H1 (cell line): Measurements from ENCODE around the gene RNU7-1. TPM values are rescaled to one million over a fixed set of nuclear protein-coding genes. Genes with fewer than 3 reads are reported as not detected.

ENCODE experiments used
- CTCF ChIA-PET: fragments of 300-600 bp; sonication (Branson Sonifier 250); formaldehyde crosslinking; loops from one replicate; lab custom pipeline; 2021; ENCODE audit not compliant: partially characterized antibody; lab: Charles Lee
- POLR2A ChIA-PET: fragments of 300-600 bp; sonication (Branson Sonifier 250); formaldehyde crosslinking; loops from one replicate; lab custom pipeline; 2021; ENCODE audit warnings: inconsistent platforms; ENCODE audit not compliant: partially characterized antibody; lab: Charles Lee
- DNase-seq, 2 experiments: peaks; one replicate each; pipeline versions ENCODE4 v3.0.0 to v3.0.0-alpha.2; 2010 to 2022; ENCODE audit warnings: low spot score in 2 of 2, low read depth in 1 of 2, mixed read lengths in 1 of 2
- FAIRE-seq: peaks from 2 replicates; lab custom pipeline; 2011; peaks lifted over from hg19 to GRCh38; lab: Jason Lieb, UNC
- H2AFZ ChIP-seq: 2 replicates; pipeline ENCODE4 v1.8.1; 2012; ENCODE audit warnings: low read length, inconsistent platforms
- H2AK5ac ChIP-seq: 2 replicates; pipeline ENCODE4 v1.6.1; 2013; ENCODE audit warnings: low read depth, low read length
- H2BK120ac ChIP-seq: replicated peaks from 2 replicates; pipeline ENCODE3; 2013; ENCODE audit warnings: low read depth, low read length, inconsistent platforms
- H2BK12ac ChIP-seq: 2 replicates; pipeline ENCODE4 v1.6.1; 2013; ENCODE audit warnings: low read depth, low read length
- H2BK15ac ChIP-seq: 2 replicates; pipeline ENCODE4 v1.6.1; 2013; ENCODE audit warnings: low read length
- H2BK20ac ChIP-seq: 2 replicates; pipeline ENCODE4 v1.6.1; 2013; ENCODE audit warnings: low read length
- H2BK5ac ChIP-seq: 2 replicates; pipeline ENCODE4 v1.6.1; 2013; ENCODE audit warnings: low read depth, low read length
- H3K14ac ChIP-seq: 2 replicates; pipeline ENCODE4 v1.6.1; 2013; ENCODE audit warnings: inconsistent platforms; ENCODE audit not compliant: insufficient read length
- H3K18ac ChIP-seq: 2 replicates; pipeline ENCODE4 v1.6.1; 2013; ENCODE audit warnings: low read length; ENCODE audit errors: extremely low read depth
- H3K23ac ChIP-seq: 2 replicates; pipeline ENCODE4 v1.6.1; 2013; ENCODE audit warnings: inconsistent platforms; ENCODE audit not compliant: insufficient read length
- H3K23me2 ChIP-seq: 2 replicates; pipeline ENCODE4 v1.6.1; 2013; ENCODE audit warnings: low read depth, low read length
- H3K27ac ChIP-seq: 2 replicates; pipeline ENCODE4 v1.6.1; 2011; ENCODE audit warnings: low read depth, low read length, inconsistent platforms
- H3K27me3 ChIP-seq, 4 experiments: replicated peaks in 1 of 4; 1 replicate in 1 of 4; 2 replicates in 3 of 4; pipeline versions ENCODE4 v1.6.1 to v1.8.1; 2011 to 2013; ENCODE audit warnings: low read length in 3 of 4, mild to moderate bottlenecking in 3 of 4, inconsistent platforms in 2 of 4, mixed read lengths in 2 of 4, moderate library complexity in 1 of 4; ENCODE audit not compliant: control insufficient read depth in 3 of 4, insufficient read depth in 3 of 4; ENCODE audit errors: extremely low read depth in 1 of 4
- H3K36me3 ChIP-seq, 4 experiments: 2 replicates each; pipeline versions ENCODE4 v1.6.1 to v1.8.1; 2011 to 2013; ENCODE audit warnings: mild to moderate bottlenecking in 4 of 4, low read length in 3 of 4, moderate library complexity in 2 of 4, control low read depth in 1 of 4, inconsistent platforms in 1 of 4; ENCODE audit not compliant: insufficient read depth in 4 of 4, control insufficient read depth in 2 of 4
- H3K4ac ChIP-seq: replicated peaks from 2 replicates; pipeline ENCODE3; 2013; ENCODE audit warnings: low read length, low read depth, mixed read lengths, inconsistent platforms; ENCODE audit not compliant: insufficient read length
- H3K4me1 ChIP-seq, 4 experiments: replicated peaks in 1 of 4; 1 replicate in 1 of 4; 2 replicates in 3 of 4; pipeline versions ENCODE4 v1.6.1 to v1.8.1; 2011 to 2013; ENCODE audit warnings: low read length in 3 of 4, inconsistent platforms in 2 of 4, mixed read lengths in 1 of 4; ENCODE audit not compliant: insufficient read depth in 4 of 4, control insufficient read depth in 3 of 4
- H3K4me2 ChIP-seq, 2 experiments: 2 replicates each; pipeline versions ENCODE4 v1.6.1 to v1.8.1; 2011 to 2013; ENCODE audit warnings: low read depth in 2 of 2, low read length in 2 of 2, control low read depth in 1 of 2, inconsistent platforms in 1 of 2, mild to moderate bottlenecking in 1 of 2; ENCODE audit not compliant: insufficient read depth in 1 of 2
- H3K4me3 ChIP-seq, 4 experiments: fragments of 200-600, 300-600 bp in 1 of 4; sonication (generic), shearing (Covaris generic), sonication (Bioruptor Twin) in 1 of 4; 2 replicates each; pipeline versions ENCODE4 v1.5.1 to v1.8.1; 2011 to 2016; ENCODE audit warnings: low read length in 4 of 4, low read depth in 3 of 4, control low read depth in 2 of 4, inconsistent platforms in 2 of 4, mild to moderate bottlenecking in 2 of 4, mixed read lengths in 1 of 4, moderate library complexity in 1 of 4; ENCODE audit not compliant: insufficient read depth in 2 of 4; ENCODE audit errors: extremely low read depth in 1 of 4
- H3K56ac ChIP-seq: replicated peaks from 2 replicates; pipeline ENCODE3; 2013; ENCODE audit warnings: low read depth, mild to moderate bottlenecking, mixed read lengths, low read length, inconsistent platforms; ENCODE audit not compliant: insufficient read length
- H3K79me1 ChIP-seq: 2 replicates; pipeline ENCODE4 v1.6.1; 2013; ENCODE audit warnings: low read depth, low read length, control low read depth
- H3K79me2 ChIP-seq, 2 experiments: 2 replicates each; pipeline versions ENCODE4 v1.6.1 to v1.8.1; 2012 to 2013; ENCODE audit warnings: low read length in 2 of 2, mild to moderate bottlenecking in 2 of 2, inconsistent platforms in 1 of 2; ENCODE audit not compliant: insufficient read depth in 2 of 2, control insufficient read depth in 1 of 2
- H3K9ac ChIP-seq, 4 experiments: replicated peaks in 1 of 4; 1 replicate in 1 of 4; 2 replicates in 3 of 4; pipeline versions ENCODE4 v1.6.1 to v1.8.1; 2011 to 2013; ENCODE audit warnings: low read depth in 3 of 4, low read length in 3 of 4, control low read depth in 2 of 4, mild to moderate bottlenecking in 2 of 4, moderate library complexity in 2 of 4, inconsistent platforms in 1 of 4; ENCODE audit errors: extremely low read depth in 1 of 4
- H3K9me3 ChIP-seq, 2 experiments: 2 replicates each; pipeline versions ENCODE4 v1.6.1 to v1.8.1; 2012 to 2013; ENCODE audit warnings: mild to moderate bottlenecking in 2 of 2, moderate library complexity in 2 of 2, control low read depth in 1 of 2, inconsistent platforms in 1 of 2, low read depth in 1 of 2, low read length in 1 of 2, mixed read lengths in 1 of 2; ENCODE audit not compliant: insufficient read depth in 2 of 2
- H4K20me1 ChIP-seq, 2 experiments: replicated peaks in 1 of 2; 2 replicates each; pipeline versions ENCODE3 to v1.8.1; 2011 to 2013; ENCODE audit warnings: inconsistent platforms in 2 of 2, low read length in 2 of 2, mild to moderate bottlenecking in 1 of 2; ENCODE audit not compliant: insufficient read depth in 2 of 2, control insufficient read depth in 1 of 2
- H4K5ac ChIP-seq: 2 replicates; pipeline ENCODE4 v1.6.1; 2013; ENCODE audit warnings: low read length, low read depth, mixed read lengths, inconsistent platforms; ENCODE audit not compliant: insufficient read length
- H4K8ac ChIP-seq: 2 replicates; pipeline ENCODE4 v1.8.0; 2013; ENCODE audit warnings: mild to moderate bottlenecking, moderate library complexity, low read length, inconsistent platforms; ENCODE audit not compliant: insufficient read depth; ENCODE audit errors: extremely low read depth
- H4K91ac ChIP-seq: replicated peaks from 2 replicates; pipeline ENCODE3; 2013; ENCODE audit warnings: low read length, mixed read lengths, inconsistent platforms; ENCODE audit not compliant: insufficient read length
- ASH2L ChIP-seq: fragments of 200-600, 300-600 bp; sonication (generic); IDR thresholded peaks from one replicate; pipeline ENCODE4 v1.7.1; 2017; ENCODE audit warnings: low read length
- BCL11A ChIP-seq, 2 experiments: IDR thresholded peaks; one replicate each; pipeline ENCODE4 v1.6.1; 2011; ENCODE audit warnings: low read depth in 2 of 2, low read length in 2 of 2, mild to moderate bottlenecking in 2 of 2
- CHD2 ChIP-seq: IDR thresholded peaks from 2 replicates; pipeline ENCODE4 v1.6.1; 2012; ENCODE audit warnings: low read length, improper control_type of control experiment
- CREB1 ChIP-seq: IDR thresholded peaks from 2 replicates; pipeline ENCODE4 v1.6.1; 2012; ENCODE audit warnings: inconsistent platforms
- EP300 ChIP-seq, 2 experiments: IDR thresholded peaks; 1 replicate in 1 of 2; 2 replicates in 1 of 2; pipeline ENCODE4 v1.6.1; 2011 to 2012; ENCODE audit warnings: low read depth in 2 of 2, low read length in 2 of 2, mild to moderate bottlenecking in 2 of 2, borderline replicate concordance in 1 of 2, inconsistent platforms in 1 of 2, moderate library complexity in 1 of 2
- EZH2 ChIP-seq: fragments of 200-600 bp; sonication (generic); IDR thresholded peaks from 2 replicates; pipeline ENCODE4 v1.7.1; 2012; ENCODE audit warnings: low read depth, mild to moderate bottlenecking, moderate library complexity, low read length, inconsistent platforms; ENCODE audit not compliant: severe bottlenecking
- FOSL1 ChIP-seq: IDR thresholded peaks from 2 replicates; pipeline ENCODE4 v1.6.1; 2011; ENCODE audit warnings: mild to moderate bottlenecking, low read depth, low read length, moderate library complexity; ENCODE audit not compliant: insufficient read depth
- GABPA ChIP-seq: IDR thresholded peaks from 2 replicates; pipeline ENCODE4 v1.6.1; 2011; ENCODE audit warnings: mild to moderate bottlenecking, low read length, moderate library complexity, borderline replicate concordance; ENCODE audit not compliant: insufficient read depth
- JUN ChIP-seq: IDR thresholded peaks from 2 replicates; pipeline ENCODE4 v1.6.1; 2011; ENCODE audit warnings: low read depth, mild to moderate bottlenecking, improper control_type of control experiment, low read length
- SP1 ChIP-seq: IDR thresholded peaks from 2 replicates; pipeline ENCODE4 v1.6.1; 2011; ENCODE audit warnings: low read depth, low read length
- SRF ChIP-seq: IDR thresholded peaks from 2 replicates; pipeline ENCODE4 v1.6.1; 2011; ENCODE audit warnings: mild to moderate bottlenecking, low read depth, low read length, moderate library complexity
- WGBS, 2 experiments: shearing (Covaris generic) in 1 of 2; methylation state at CpG; one replicate each; pipeline versions ENCODE4 v1.1.6 to v1.1.7; 2013 to 2015; ENCODE audit warnings: low lambda C conversion rate in 2 of 2, mixed read lengths in 2 of 2, inconsistent platforms in 1 of 2, low coverage in 1 of 2, missing lambda C conversion rate in 1 of 2; ENCODE audit not compliant: insufficient replicate concordance in 2 of 2, insufficient coverage in 1 of 2, insufficient read length in 1 of 2; ENCODE audit errors: extremely low coverage in 1 of 2, missing lambda C conversion rate in 1 of 2; 5-methylcytosine and 5-hydroxymethylcytosine counted together
- polyA plus RNA-seq, 7 experiments: library from polyadenylated mRNA; depleted of rRNA in 3 of 7; stranded (reverse) in 5 of 7; unstranded in 2 of 7; fragments of >200 nt in 5 of 7; fragments of 200-250 nt in 2 of 7; gene quantifications; 1 replicate in 5 of 7; 2 replicates in 1 of 7; 4 replicates in 1 of 7; pipeline versions ENCODE4 v1.2.1 to v1.2.3, GENCODE V29; 2011 to 2013; ENCODE audit warnings: missing spikeins in 2 of 7, mixed read lengths in 2 of 7
- total RNA-seq: library from RNA; stranded (reverse); fragmentation: NEBNext Ultra II Directional; extraction: Animal tissue kit (Norgen Biotek cat#: 25700); gene quantifications from 2 replicates; pipeline ENCODE4 v1.2.1, GENCODE V29; 2021
- TF ChIP-seq, protein P1 (sequence below): IDR thresholded peaks from 2 replicates; pipeline ENCODE4 v1.6.1; 2012; ENCODE audit warnings: low read length, inconsistent platforms

Gene RNU7-1
- total and polyA plus RNA-seq, 2 of the 8 experiments (the other 6 are each of a cell fraction or from before 2014, with no cell fraction given), result not detected

DNA sequence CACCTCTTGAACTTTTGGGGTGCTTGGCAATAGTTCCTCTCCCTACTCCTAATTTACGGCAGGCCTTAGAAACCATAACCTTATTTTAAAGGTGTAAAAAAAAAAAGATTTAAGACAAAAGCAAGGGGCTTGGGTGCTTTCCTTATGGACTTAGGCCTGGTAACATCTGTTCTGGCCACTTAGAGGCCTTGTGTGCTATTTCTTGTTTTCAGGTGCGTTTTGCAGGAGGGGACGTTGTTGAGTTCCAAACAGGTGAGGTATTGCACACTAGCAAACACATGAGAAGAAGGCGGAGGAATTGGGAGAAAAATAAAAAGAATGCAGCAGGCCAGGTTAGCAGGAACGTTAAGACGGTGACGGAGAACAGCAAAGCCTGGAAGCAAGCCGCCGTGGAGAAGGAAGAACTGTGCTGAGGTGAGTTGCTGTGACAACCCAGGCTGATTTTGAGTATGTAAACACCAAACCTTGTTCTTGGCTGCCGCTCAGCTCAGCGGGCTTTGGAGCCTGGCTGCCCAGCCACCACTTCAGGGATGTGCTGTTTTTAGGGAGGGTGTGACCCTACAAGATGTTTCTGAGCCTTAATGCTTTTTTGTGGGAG is 44.4 kb downstream of the RNU7-1 start:
- H3K27me3 ChIP-seq, result no peaks in the 10 kb centered on the region
- H3K36me3 ChIP-seq, result peaks cover 0 to 15% (median under 1%) of the 10 kb centered on the region in 4 experiments; a peak in 3 of 8 replicates
- no peak overlapping the region for H3K14ac ChIP-seq
- no peaks in the 10 kb centered on the region for H3K4me1 ChIP-seq
- H3K18ac ChIP-seq, result no peak overlapping the region
- H3K56ac ChIP-seq, result no peak overlapping the region
- ChIA-PET POLR2A (interaction anchor here (0.9 to 3.2 kb wide), 3 partner anchors 12 to 44 kb away, joined by 3 to 29 read pairs (median 5); partner anchors contain the start of genes C12orf57 and RNU7-1), CTCF (interaction anchor here (1.1 to 1.5 kb wide), 2 partner anchors 27 to 43 kb away, joined by 3 read pairs; no protein-coding TSS in a partner anchor)
- H4K20me1 ChIP-seq, result peaks cover 0 to 5% of the 10 kb centered on the region in 2 experiments
- WGBS, 2 experiments, result 90% methylated on average over 11 of the region's 11 CpGs; no CpG with 5 or more reads in 1 of the 2 experiments
- no peak overlapping the region for H2BK5ac ChIP-seq
- no peak overlapping the region for H2BK20ac ChIP-seq
- no peak overlapping the region for H2AK5ac ChIP-seq
- H4K91ac ChIP-seq, result no peak overlapping the region
- H3K27ac ChIP-seq, result no peak overlapping the region
- H3K4me3 ChIP-seq, result no peak overlapping the region
- H3K79me1 ChIP-seq, result no peaks in the 10 kb centered on the region
- FAIRE-seq (no peak), DNase-seq (no peak)
- H3K9me3 ChIP-seq, result no peaks in the 10 kb centered on the region
- H4K8ac ChIP-seq, result no peak overlapping the region
- no peak overlapping the region for H3K23ac ChIP-seq
- no peak overlapping the region for H3K4ac ChIP-seq
- no peak overlapping the region for H2AFZ ChIP-seq
- no peak overlapping the region for H2BK120ac ChIP-seq
- no peak overlapping the region for H3K9ac ChIP-seq
- H3K4me2 ChIP-seq, result no peak overlapping the region
- no peaks in the 10 kb centered on the region for H3K79me2 ChIP-seq
- no peaks in the 10 kb centered on the region for H3K23me2 ChIP-seq
- H2BK12ac ChIP-seq, result no peak overlapping the region
- H4K5ac ChIP-seq, result no peak overlapping the region
- no peak overlapping the region for H2BK15ac ChIP-seq
- TF ChIP-seq SP1, result no peak
- TF ChIP-seq ASH2L, result no peak
- TF ChIP-seq, protein P1, sequence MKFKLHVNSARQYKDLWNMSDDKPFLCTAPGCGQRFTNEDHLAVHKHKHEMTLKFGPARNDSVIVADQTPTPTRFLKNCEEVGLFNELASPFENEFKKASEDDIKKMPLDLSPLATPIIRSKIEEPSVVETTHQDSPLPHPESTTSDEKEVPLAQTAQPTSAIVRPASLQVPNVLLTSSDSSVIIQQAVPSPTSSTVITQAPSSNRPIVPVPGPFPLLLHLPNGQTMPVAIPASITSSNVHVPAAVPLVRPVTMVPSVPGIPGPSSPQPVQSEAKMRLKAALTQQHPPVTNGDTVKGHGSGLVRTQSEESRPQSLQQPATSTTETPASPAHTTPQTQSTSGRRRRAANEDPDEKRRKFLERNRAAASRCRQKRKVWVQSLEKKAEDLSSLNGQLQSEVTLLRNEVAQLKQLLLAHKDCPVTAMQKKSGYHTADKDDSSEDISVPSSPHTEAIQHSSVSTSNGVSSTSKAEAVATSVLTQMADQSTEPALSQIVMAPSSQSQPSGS, result no peak
- TF ChIP-seq JUN, result no peak
- TF ChIP-seq CHD2, result no peak
- no peak for TF ChIP-seq SRF
- TF ChIP-seq FOSL1, result no peak
- TF ChIP-seq CREB1, result no peak
- no peak for TF ChIP-seq EP300 (IDR thresholded peaks at IDR 0.05; ENCODE audit: borderline replicate concordance in 1 of 2, low read depth in 2 of 2, low read length in 2 of 2)
- TF ChIP-seq GABPA, result no peak
- no peak for TF ChIP-seq EZH2
- no peak for TF ChIP-seq BCL11A (IDR thresholded peaks at IDR 0.05; ENCODE audit: low read depth in 2 of 2, low read length in 2 of 2)
